ENCODE measurements around the gene PIAS3.

The PIAS3 gene

GRCh38 chr1:145858901-145859490, at the start of gene PIAS3:
PIAS3 (minus strand) TSS chr1:145859081; CDS start chr1:145858990, 91 bp downstream.
- peaks cover 14 to 22% of the 10 kb centered on the region in 2 donors for H3K4me1 ChIP-seq (ENCODE audit: control insufficient read depth in 1 of 2, insufficient read depth in 2 of 2, low read length in 2 of 2)
- peak within 1 kb of the TSS; percentile 76 for H3K27ac ChIP-seq (ENCODE audit: low read length)
- peak within 1 kb of the TSS; percentile 88 to 98 for H3K4me3 ChIP-seq (ENCODE audit: low read depth in 1 of 2, low read length in 2 of 2)
- no peaks in the 10 kb centered on the region for H3K27me3 ChIP-seq (ENCODE audit: low read depth, low read length)
- H3K36me3 ChIP-seq (ENCODE audit: control insufficient read depth in 1 of 2, insufficient read depth in 2 of 2, low read length in 2 of 2), result peaks cover 18 to 30% of the 10 kb centered on the region in 2 donors
- no peaks in the 10 kb centered on the region for H3K9me3 ChIP-seq (ENCODE audit: control insufficient read depth in 1 of 2, low read length in 2 of 2)

DNA sequence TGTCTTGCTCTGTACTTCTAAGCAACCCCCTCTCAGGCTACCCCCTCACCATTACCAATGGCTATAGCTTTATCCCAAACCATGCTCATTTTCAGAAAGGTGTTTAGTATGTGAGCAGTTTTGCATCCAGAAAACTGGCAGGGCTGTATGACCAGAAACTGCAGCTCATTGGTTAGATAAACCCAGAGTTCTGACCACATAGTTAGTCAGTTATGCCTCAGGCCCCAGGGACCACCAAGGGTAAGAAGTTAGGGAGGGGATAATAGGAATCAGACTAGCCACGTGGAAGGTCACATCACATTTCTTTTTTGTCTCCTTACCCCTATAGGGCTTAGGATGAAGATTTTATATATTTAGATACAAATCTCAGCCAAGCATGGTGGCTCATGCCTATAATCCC, 49.8 kb upstream of the PIAS3 start:
- Histone ChIP-seq H3K4me3 (ENCODE audit: low read depth in 1 of 2, low read length in 2 of 2) (no peak overlapping the region), H3K36me3 (ENCODE audit: control insufficient read depth in 1 of 2, insufficient read depth in 2 of 2, low read length in 2 of 2) (peaks cover 19 to 27% of the 10 kb centered on the region in 2 donors), H3K27ac (ENCODE audit: low read length) (no peak overlapping the region), H3K9me3 (ENCODE audit: control insufficient read depth in 1 of 2, low read length in 2 of 2) (no peaks in the 10 kb centered on the region), H3K27me3 (ENCODE audit: low read depth, low read length) (no peaks in the 10 kb centered on the region), H3K4me1 (ENCODE audit: control insufficient read depth in 1 of 2, insufficient read depth in 2 of 2, low read length in 2 of 2) (peaks cover 0 to 3% of the 10 kb centered on the region in 2 donors)

DNA sequence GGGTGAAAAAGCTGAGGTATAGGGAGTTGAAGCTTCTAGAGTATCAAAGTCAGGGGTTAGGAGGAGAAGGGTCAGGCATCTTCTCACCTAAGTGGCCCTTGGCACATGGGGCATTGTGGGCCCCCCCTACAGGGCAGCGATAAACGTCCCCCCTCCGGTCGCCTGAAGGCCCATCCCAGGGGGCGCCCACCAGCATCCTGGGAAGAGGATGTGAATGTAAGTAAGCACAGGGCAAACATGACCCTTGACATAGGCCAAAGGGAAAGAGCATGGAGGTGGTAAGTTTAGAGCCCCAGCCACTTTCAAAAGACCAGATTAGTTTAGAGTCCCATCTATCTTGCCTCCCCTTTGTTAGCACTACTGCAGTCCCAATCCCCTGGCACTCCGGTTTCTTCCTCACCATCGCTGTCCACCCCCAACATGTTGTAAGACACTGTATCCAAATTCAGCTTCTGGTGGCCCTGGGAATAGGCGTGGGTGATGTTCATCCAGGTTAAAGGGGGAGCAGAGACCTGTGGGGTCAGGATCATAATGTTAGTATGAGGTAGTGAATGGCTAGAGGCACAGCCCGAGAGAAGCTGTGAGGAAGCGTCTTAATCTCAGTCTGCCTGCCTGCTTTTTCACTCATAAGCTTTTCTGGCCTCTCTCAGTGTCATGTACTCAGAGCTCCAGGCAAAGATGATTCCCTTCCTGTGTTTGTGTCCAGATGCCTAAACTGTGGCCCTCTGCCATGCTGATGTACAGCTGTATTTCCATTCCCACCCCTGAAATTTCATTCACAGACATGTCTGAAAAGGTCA, 48.3 kb upstream of the PIAS3 start:
- peaks cover 0 to 3% of the 10 kb centered on the region in 2 donors for H3K4me1 ChIP-seq (ENCODE audit: control insufficient read depth in 1 of 2, insufficient read depth in 2 of 2, low read length in 2 of 2)
- H3K4me3 ChIP-seq (ENCODE audit: low read depth in 1 of 2, low read length in 2 of 2), result no peak overlapping the region

DNA sequence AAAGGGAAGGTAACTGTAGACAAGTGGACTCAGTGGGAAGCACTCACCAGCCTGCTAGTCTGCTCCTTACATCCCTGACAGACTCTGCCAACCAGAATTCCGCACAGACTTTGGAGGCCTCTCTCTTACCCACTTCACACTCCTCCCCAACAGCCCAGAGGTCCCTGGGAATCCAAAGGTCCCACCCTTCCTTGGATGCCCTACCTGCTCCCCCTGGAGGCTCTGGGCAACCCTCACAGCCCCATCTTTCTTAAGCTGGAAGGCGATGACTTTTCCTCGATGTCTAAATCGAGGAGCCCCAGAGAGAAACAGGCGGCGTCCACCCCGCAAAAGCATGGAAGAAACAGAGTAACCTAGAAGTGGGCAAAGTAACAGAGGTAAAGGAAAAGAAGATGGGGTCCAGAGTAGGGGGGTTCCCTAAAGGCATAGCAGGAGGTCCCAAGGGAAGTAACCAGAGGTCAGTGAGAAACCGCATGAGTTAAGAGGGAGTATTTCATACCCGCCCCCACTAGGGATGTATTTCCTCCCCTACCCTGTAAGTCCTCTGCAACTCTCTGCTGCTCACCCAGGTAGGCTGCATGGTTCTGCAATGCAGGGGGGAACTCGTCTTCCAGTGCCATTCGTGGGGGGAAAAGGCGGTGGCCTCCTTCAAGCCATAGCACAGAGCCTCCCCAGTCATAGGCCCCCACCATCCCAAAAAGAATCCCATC, 42.6 kb upstream of the PIAS3 start:
- Histone ChIP-seq H3K4me1 (ENCODE audit: control insufficient read depth in 1 of 2, insufficient read depth in 2 of 2, low read length in 2 of 2) (no peaks in the 10 kb centered on the region), H3K4me3 (ENCODE audit: low read depth in 1 of 2, low read length in 2 of 2) (no peak overlapping the region), H3K27ac (ENCODE audit: low read length) (no peak overlapping the region), H3K36me3 (ENCODE audit: control insufficient read depth in 1 of 2, insufficient read depth in 2 of 2, low read length in 2 of 2) (no peaks in the 10 kb centered on the region), H3K9me3 (ENCODE audit: control insufficient read depth in 1 of 2, low read length in 2 of 2) (no peaks in the 10 kb centered on the region), H3K27me3 (ENCODE audit: low read depth, low read length) (no peaks in the 10 kb centered on the region)

More for the DNA sequence above, 48.3 kb upstream of the PIAS3 start:
- H3K36me3 ChIP-seq (ENCODE audit: control insufficient read depth in 1 of 2, insufficient read depth in 2 of 2, low read length in 2 of 2), result peaks cover 15% of the 10 kb centered on the region in 2 donors
- H3K27me3 ChIP-seq (ENCODE audit: low read depth, low read length), result no peaks in the 10 kb centered on the region
- H3K9me3 ChIP-seq (ENCODE audit: control insufficient read depth in 1 of 2, low read length in 2 of 2), result no peaks in the 10 kb centered on the region
- H3K27ac ChIP-seq (ENCODE audit: low read length), result peak overlapping the region; percentile 20

GRCh38 chr1:145898756-145899155, 39.9 kb upstream of the PIAS3 start:
- Histone ChIP-seq H3K4me3 (ENCODE audit: low read depth in 1 of 2, low read length in 2 of 2) (no peak overlapping the region), H3K9me3 (ENCODE audit: control insufficient read depth in 1 of 2, low read length in 2 of 2) (no peaks in the 10 kb centered on the region), H3K27ac (ENCODE audit: low read length) (no peak overlapping the region), H3K27me3 (ENCODE audit: low read depth, low read length) (no peaks in the 10 kb centered on the region), H3K4me1 (ENCODE audit: control insufficient read depth in 1 of 2, insufficient read depth in 2 of 2, low read length in 2 of 2) (no peaks in the 10 kb centered on the region), H3K36me3 (ENCODE audit: control insufficient read depth in 1 of 2, insufficient read depth in 2 of 2, low read length in 2 of 2) (no peaks in the 10 kb centered on the region)

GRCh38 chr1:145897969-145898368, 39.1 kb upstream of the PIAS3 start:
- H3K27ac ChIP-seq (ENCODE audit: low read length), result no peak overlapping the region
- H3K4me3 ChIP-seq (ENCODE audit: low read depth in 1 of 2, low read length in 2 of 2), result no peak overlapping the region
- H3K27me3 ChIP-seq (ENCODE audit: low read depth, low read length), result no peaks in the 10 kb centered on the region
- H3K4me1 ChIP-seq (ENCODE audit: control insufficient read depth in 1 of 2, insufficient read depth in 2 of 2, low read length in 2 of 2), result no peaks in the 10 kb centered on the region
- H3K36me3 ChIP-seq (ENCODE audit: control insufficient read depth in 1 of 2, insufficient read depth in 2 of 2, low read length in 2 of 2), result no peaks in the 10 kb centered on the region
- H3K9me3 ChIP-seq (ENCODE audit: control insufficient read depth in 1 of 2, low read length in 2 of 2), result no peaks in the 10 kb centered on the region

DNA sequence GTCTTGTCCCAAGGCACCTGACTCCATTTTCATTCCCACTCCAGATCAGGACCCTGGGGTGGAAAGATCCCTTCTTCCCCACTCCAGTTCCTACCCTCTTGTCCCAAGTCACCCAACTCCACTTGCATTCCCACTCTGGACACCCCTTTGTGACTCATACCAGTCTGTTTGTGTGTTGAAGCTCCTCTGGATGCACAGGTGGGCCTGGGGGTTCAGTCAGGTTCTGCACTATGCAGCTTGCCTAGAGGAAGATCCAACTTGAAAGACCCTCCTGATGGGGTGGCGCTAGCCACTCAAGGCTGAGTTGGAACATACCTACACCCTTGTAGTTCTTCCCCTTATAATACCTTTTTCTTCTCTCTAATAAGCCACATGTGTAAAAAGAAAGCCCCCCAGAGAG, 36.6 kb upstream of the PIAS3 start:
- H3K36me3 ChIP-seq (ENCODE audit: control insufficient read depth in 1 of 2, insufficient read depth in 2 of 2, low read length in 2 of 2), result peaks cover 0 to 4% of the 10 kb centered on the region in 2 donors
- peaks cover 8 to 17% of the 10 kb centered on the region in 2 donors for H3K4me1 ChIP-seq (ENCODE audit: control insufficient read depth in 1 of 2, insufficient read depth in 2 of 2, low read length in 2 of 2)
- no peaks in the 10 kb centered on the region for H3K27me3 ChIP-seq (ENCODE audit: low read depth, low read length)
- H3K27ac ChIP-seq (ENCODE audit: low read length), result no peak overlapping the region
- H3K4me3 ChIP-seq (ENCODE audit: low read depth in 1 of 2, low read length in 2 of 2), result no peak overlapping the region
- H3K9me3 ChIP-seq (ENCODE audit: control insufficient read depth in 1 of 2, low read length in 2 of 2), result no peaks in the 10 kb centered on the region

DNA sequence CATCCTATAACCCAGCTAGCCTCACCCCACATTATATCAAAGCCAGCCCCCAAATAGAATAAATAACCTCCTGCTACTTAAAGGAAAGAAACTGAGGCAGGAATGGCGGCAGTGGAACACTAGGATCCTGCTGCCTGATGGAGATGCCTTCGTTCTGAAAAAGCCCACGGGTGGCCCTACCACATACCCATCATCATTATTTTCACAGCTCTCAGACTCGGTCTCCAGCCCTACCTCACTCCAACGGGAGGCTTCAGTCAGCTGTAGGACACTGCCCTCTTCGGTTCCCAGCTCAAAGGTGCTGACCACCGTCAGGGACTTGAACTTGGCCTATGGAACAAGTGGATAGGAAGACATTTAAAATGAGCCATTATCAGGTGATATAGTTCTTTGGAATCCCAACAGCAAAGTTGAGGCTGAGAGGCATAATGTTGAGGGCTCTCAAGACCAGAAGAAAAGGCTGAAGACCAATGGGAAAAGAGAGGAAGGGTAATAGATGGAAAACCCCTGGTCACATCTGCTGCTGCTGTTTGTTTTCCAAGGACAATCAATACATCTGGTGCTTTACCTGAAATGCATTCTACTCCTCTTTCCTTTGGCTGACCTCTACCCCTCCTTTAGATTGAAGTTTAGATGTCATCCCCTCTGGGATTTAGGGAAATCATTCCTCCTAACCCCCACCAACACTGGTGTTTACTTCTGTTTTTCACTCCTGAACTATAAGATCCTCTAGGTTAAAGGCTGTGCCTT, 34.6 kb upstream of the PIAS3 start:
- Histone ChIP-seq H3K27me3 (ENCODE audit: low read depth, low read length) (no peaks in the 10 kb centered on the region), H3K4me3 (ENCODE audit: low read depth in 1 of 2, low read length in 2 of 2) (no peak overlapping the region), H3K9me3 (ENCODE audit: control insufficient read depth in 1 of 2, low read length in 2 of 2) (no peaks in the 10 kb centered on the region), H3K4me1 (ENCODE audit: control insufficient read depth in 1 of 2, insufficient read depth in 2 of 2, low read length in 2 of 2) (peaks cover 8 to 17% of the 10 kb centered on the region in 2 donors), H3K27ac (ENCODE audit: low read length) (peak overlapping the region; percentile 81), H3K36me3 (ENCODE audit: control insufficient read depth in 1 of 2, insufficient read depth in 2 of 2, low read length in 2 of 2) (peaks cover 0 to 4% of the 10 kb centered on the region in 2 donors)

- H3K9me3 ChIP-seq (ENCODE audit: control insufficient read depth in 1 of 2, low read length in 2 of 2), result no peaks in the 10 kb centered on the region
- H3K27ac ChIP-seq (ENCODE audit: low read length), result peak overlapping the region; percentile 81
- H3K4me1 ChIP-seq (ENCODE audit: control insufficient read depth in 1 of 2, insufficient read depth in 2 of 2, low read length in 2 of 2), result peaks cover 8 to 17% of the 10 kb centered on the region in 2 donors
- peaks cover 0 to 4% of the 10 kb centered on the region in 2 donors for H3K36me3 ChIP-seq (ENCODE audit: control insufficient read depth in 1 of 2, insufficient read depth in 2 of 2, low read length in 2 of 2)
- H3K27me3 ChIP-seq (ENCODE audit: low read depth, low read length), result no peaks in the 10 kb centered on the region
- peak overlapping the region in 1 of 2 donors; percentile 27 for H3K4me3 ChIP-seq (ENCODE audit: low read depth in 1 of 2, low read length in 2 of 2)
These were observed 33.7 kb upstream of the PIAS3 start for GRCh38 chr1:145892486-145893087.

DNA sequence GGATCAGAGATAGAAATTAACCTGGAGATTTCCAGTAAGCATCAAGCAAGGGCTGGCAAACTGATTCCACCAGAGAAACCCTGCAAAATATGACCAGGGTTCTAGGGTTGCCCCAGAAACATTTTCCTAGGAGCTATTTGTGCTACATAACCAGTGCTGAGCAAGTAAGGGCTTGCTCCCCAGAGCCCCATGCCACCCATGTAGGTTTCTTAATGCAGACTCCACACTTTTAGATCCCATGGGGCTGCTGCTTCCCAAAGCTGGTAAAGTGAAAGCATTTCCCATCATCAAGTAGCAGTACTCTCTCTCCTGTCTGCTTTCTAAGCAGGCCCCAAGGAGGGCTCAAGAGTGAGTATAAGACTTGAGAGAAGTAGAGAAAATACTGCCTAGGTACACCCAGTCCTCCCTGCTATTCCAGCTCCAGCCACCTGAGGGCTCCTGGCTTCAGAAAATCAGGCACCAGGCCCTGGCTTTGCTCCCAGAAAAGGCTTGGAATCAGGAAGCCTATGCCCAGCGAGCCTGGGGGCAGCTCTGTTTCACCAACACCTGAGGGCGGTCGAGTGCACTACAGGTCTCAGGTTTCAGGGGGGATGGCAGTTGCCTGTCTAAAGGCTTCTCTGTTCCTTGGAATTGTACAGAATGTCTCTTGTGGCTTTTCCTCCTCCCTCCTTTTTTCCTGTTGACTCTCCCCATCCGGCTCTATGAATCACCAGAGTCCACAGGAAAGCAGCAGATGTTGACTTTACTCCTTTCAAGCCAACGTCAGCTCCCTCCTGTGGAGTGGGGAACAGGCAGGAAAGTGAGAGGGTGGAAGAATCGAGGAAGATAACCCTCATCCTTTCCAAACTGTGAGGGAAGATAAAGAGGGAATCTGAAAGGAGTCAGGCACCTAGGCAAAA, 33.0 kb upstream of the PIAS3 start:
- Histone ChIP-seq H3K4me1 (ENCODE audit: control insufficient read depth in 1 of 2, insufficient read depth in 2 of 2, low read length in 2 of 2) (peaks cover 8 to 17% of the 10 kb centered on the region in 2 donors), H3K9me3 (ENCODE audit: control insufficient read depth in 1 of 2, low read length in 2 of 2) (no peaks in the 10 kb centered on the region), H3K27ac (ENCODE audit: low read length) (peak overlapping the region; percentile 81), H3K36me3 (ENCODE audit: control insufficient read depth in 1 of 2, insufficient read depth in 2 of 2, low read length in 2 of 2) (peaks cover 0 to 4% of the 10 kb centered on the region in 2 donors), H3K27me3 (ENCODE audit: low read depth, low read length) (no peaks in the 10 kb centered on the region), H3K4me3 (ENCODE audit: low read depth in 1 of 2, low read length in 2 of 2) (peak overlapping the region; percentile 21 to 27)
